Panc1 (cell line): ENCODE results near the gene CUL7. TPM values are rescaled to one million over a fixed set of nuclear protein-coding genes. Genes with fewer than 3 reads are reported as not detected.

Experiments
- ATAC-seq: fragments of 200-7000 bp; cut with Tn5 transposase; 2 replicates; pipeline ENCODE4 v1.9.1; 2020; ENCODE audit warnings: mild to moderate bottlenecking, moderate library complexity
- BruUV-seq: library from RNA; stranded (reverse); fragments of 400-500 nt; replicated peaks from 2 replicates; lab custom pipeline; 2021; lab: Mats Ljungman, UMichigan
- CTCF ChIA-PET: fragments of 300-600 bp; sonication (Branson Sonifier 250); formaldehyde crosslinking; loops from one replicate; lab custom pipeline; 2022; ENCODE audit warnings: antibody characterized with exemption; lab: Charles Lee
- POLR2A ChIA-PET: fragments of 300-600 bp; sonication (Branson Sonifier 250); formaldehyde crosslinking; loops from one replicate; lab custom pipeline; 2022; ENCODE audit warnings: antibody characterized with exemption; lab: Charles Lee
- DNase-seq: peaks from one replicate; pipeline ENCODE4 v3.0.0-alpha.2; 2010; ENCODE audit warnings: low read depth, low spot score
- H3K27ac ChIP-seq: 2 replicates; pipeline ENCODE4 v1.5.1; 2011; ENCODE audit warnings: mild to moderate bottlenecking, low read length, inconsistent platforms
- H3K27me3 ChIP-seq: fragments of 200-500 bp; sonication (Bioruptor generic); 2 replicates; pipeline ENCODE4 v1.6.0; 2014; ENCODE audit warnings: low read length, inconsistent platforms; ENCODE audit not compliant: control insufficient read depth, insufficient read depth
- H3K36me3 ChIP-seq: fragments of 200-500 bp; sonication (Bioruptor generic); 2 replicates; pipeline ENCODE4 v1.5.1; 2014; ENCODE audit warnings: inconsistent platforms, mild to moderate bottlenecking, low read length, moderate library complexity; ENCODE audit not compliant: control insufficient read depth, insufficient read depth
- H3K4me1 ChIP-seq: 2 replicates; pipeline ENCODE4 v1.5.1; 2011; ENCODE audit warnings: inconsistent platforms, mild to moderate bottlenecking, low read length, moderate library complexity; ENCODE audit not compliant: control insufficient read depth, insufficient read depth
- H3K4me3 ChIP-seq, 2 experiments: 2 replicates each; pipeline ENCODE4 v1.5.1; 2011 to 2012; ENCODE audit warnings: low read depth in 2 of 2, low read length in 2 of 2, mild to moderate bottlenecking in 2 of 2, inconsistent platforms in 1 of 2, moderate library complexity in 1 of 2
- H3K9me3 ChIP-seq: fragments of 200-500 bp; sonication (Bioruptor generic); 2 replicates; pipeline ENCODE4 v1.5.1; 2014; ENCODE audit warnings: low read depth, mild to moderate bottlenecking, inconsistent platforms, low read length, moderate library complexity; ENCODE audit not compliant: control insufficient read depth, insufficient read depth
- POLR2AphosphoS5 ChIP-seq: IDR thresholded peaks from 2 replicates; pipeline ENCODE4 v1.6.1; 2012; ENCODE audit warnings: mild to moderate bottlenecking, low read depth, low read length, moderate library complexity
- SIN3A ChIP-seq: IDR thresholded peaks from 2 replicates; pipeline ENCODE4 v1.6.1; 2012; ENCODE audit warnings: low read depth, mild to moderate bottlenecking, low read length, moderate library complexity, borderline replicate concordance; ENCODE audit not compliant: insufficient read depth
- TCF7L2 ChIP-seq: IDR thresholded peaks from 2 replicates; pipeline ENCODE4 v1.6.1; 2011; ENCODE audit warnings: mild to moderate bottlenecking, low read depth, low read length, inconsistent platforms
- in situ Hi-C: cut with HindIII; loops from 2 replicates; pipeline ENCODE4 v1.10.0; 2016; ENCODE audit warnings: low sequenced_read_pairs, low pct_unique_long_range_greater_than_20kb
- intact Hi-C: fragments of 100-400 bp; cut with micrococcal nuclease; formaldehyde crosslinking; loops from one replicate; pipeline ENCODE4 v1.10.0; 2022; ENCODE audit not compliant: unreplicated experiment
- total RNA-seq: library from RNA; stranded (reverse); gene quantifications from one replicate; pipeline ENCODE4 v1.2.1, GENCODE V29; 2021; ENCODE audit not compliant: unreplicated experiment
- TF ChIP-seq, protein P1 (sequence below), 2 experiments: IDR thresholded peaks; 2 replicates each; pipeline ENCODE4 v1.6.1; 2011 to 2012; ENCODE audit warnings: low read depth in 2 of 2, control low read depth in 1 of 2, low read length in 1 of 2, mild to moderate bottlenecking in 1 of 2, moderate library complexity in 1 of 2; ENCODE audit not compliant: insufficient read depth in 1 of 2
- TF ChIP-seq, protein P2 (sequence below): fragments of 450-650 bp; IDR thresholded peaks from 2 replicates; pipeline ENCODE4 v1.5.1; 2017; ENCODE audit warnings: mild to moderate bottlenecking

Gene CUL7
- total RNA-seq, 1 experiment from 2014 or later = 32.1 TPM

DNA sequence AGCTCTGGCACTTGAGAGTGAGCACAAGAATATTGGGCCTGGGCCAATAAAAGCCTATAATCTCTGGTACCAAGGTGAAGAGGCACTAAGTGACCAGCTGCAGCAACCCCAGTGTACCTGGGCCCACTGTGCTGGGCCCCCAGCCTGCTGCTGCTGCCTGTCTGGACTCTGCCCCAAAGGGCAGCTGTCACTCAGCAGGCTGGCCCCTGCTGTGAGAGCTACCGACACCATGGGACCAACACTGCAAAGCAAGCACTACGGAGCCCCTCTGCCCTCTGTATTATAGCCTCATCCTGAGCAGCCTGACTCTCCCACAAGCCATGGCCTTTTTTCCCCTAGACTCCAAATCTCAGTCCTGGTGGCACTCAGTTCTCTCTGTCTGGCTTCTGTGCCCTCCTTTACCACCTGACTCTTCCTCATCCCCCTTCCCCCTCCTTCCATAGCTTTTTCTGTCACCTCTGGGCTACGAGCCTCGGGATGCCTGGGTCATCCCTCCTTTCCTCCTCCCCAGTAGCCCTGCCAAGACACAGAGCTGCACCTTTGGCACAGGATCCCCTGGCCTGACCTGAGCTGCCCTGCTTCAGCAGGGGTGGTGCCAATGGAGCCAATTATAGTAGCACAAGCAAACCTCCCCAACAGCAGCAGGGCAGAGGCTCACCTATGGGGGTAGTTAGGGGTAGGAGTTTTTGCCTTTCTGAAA lies 18.0 kb downstream of the CUL7 start:
- no peaks in the 10 kb centered on the region for H3K9me3 ChIP-seq
- POLR2A ChIA-PET = no interaction called here
- TF ChIP-seq SIN3A (no peak), TCF7L2 (no peak), POLR2AphosphoS5 (no peak)
- TF ChIP-seq, protein P1, sequence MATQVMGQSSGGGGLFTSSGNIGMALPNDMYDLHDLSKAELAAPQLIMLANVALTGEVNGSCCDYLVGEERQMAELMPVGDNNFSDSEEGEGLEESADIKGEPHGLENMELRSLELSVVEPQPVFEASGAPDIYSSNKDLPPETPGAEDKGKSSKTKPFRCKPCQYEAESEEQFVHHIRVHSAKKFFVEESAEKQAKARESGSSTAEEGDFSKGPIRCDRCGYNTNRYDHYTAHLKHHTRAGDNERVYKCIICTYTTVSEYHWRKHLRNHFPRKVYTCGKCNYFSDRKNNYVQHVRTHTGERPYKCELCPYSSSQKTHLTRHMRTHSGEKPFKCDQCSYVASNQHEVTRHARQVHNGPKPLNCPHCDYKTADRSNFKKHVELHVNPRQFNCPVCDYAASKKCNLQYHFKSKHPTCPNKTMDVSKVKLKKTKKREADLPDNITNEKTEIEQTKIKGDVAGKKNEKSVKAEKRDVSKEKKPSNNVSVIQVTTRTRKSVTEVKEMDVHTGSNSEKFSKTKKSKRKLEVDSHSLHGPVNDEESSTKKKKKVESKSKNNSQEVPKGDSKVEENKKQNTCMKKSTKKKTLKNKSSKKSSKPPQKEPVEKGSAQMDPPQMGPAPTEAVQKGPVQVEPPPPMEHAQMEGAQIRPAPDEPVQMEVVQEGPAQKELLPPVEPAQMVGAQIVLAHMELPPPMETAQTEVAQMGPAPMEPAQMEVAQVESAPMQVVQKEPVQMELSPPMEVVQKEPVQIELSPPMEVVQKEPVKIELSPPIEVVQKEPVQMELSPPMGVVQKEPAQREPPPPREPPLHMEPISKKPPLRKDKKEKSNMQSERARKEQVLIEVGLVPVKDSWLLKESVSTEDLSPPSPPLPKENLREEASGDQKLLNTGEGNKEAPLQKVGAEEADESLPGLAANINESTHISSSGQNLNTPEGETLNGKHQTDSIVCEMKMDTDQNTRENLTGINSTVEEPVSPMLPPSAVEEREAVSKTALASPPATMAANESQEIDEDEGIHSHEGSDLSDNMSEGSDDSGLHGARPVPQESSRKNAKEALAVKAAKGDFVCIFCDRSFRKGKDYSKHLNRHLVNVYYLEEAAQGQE (IDR thresholded peaks at IDR 0.05; ENCODE audit: insufficient read depth in 1 of 2, low read depth in 2 of 2, low read length in 1 of 2) = no peak
- TF ChIP-seq, protein P2, sequence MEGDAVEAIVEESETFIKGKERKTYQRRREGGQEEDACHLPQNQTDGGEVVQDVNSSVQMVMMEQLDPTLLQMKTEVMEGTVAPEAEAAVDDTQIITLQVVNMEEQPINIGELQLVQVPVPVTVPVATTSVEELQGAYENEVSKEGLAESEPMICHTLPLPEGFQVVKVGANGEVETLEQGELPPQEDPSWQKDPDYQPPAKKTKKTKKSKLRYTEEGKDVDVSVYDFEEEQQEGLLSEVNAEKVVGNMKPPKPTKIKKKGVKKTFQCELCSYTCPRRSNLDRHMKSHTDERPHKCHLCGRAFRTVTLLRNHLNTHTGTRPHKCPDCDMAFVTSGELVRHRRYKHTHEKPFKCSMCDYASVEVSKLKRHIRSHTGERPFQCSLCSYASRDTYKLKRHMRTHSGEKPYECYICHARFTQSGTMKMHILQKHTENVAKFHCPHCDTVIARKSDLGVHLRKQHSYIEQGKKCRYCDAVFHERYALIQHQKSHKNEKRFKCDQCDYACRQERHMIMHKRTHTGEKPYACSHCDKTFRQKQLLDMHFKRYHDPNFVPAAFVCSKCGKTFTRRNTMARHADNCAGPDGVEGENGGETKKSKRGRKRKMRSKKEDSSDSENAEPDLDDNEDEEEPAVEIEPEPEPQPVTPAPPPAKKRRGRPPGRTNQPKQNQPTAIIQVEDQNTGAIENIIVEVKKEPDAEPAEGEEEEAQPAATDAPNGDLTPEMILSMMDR = no peak
- intact Hi-C loops = no loop called here
- H3K27me3 ChIP-seq = no peaks in the 10 kb centered on the region
- CTCF ChIA-PET = interaction anchor here (0.7 to 1.6 kb wide), 2 partner anchors 94 to 108 kb away, joined by 4 to 5 read pairs; no protein-coding TSS in a partner anchor
- ATAC-seq = peak; percentile 23; the same call in 1 of the 2 replicates
- in situ Hi-C loops = no loop called here
- no peak overlapping the region for H3K27ac ChIP-seq
- H3K4me3 ChIP-seq = no peak overlapping the region
- BruUV-seq = no TSS peak
- H3K4me1 ChIP-seq = peaks cover 3% of the 10 kb centered on the region; the same call in 1 of the 2 replicates
- no peaks in the 10 kb centered on the region; the same call in 1 of the 2 replicates for H3K36me3 ChIP-seq
- no peak for DNase-seq

DNA sequence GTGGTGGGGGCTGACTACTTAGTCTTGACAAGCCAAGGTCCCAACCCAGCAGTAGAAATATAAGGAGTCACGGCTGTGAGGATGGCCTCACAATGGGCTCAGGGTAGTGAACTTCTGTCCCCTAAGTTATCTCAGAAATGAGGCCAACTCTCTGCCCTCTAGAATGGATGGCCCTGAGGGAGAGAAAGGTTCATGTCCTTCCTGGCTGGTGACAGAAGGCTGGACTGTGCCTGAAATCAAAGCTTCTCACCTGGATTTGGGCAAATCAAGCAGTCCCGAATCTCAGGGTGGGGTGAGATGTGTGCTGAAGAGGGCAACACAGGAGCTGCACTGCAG lies 19.5 kb downstream of the CUL7 start:
- peaks cover 3% of the 10 kb centered on the region; the same call in 1 of the 2 replicates for H3K4me1 ChIP-seq
- TF ChIP-seq, protein P1 (IDR thresholded peaks at IDR 0.05; ENCODE audit: insufficient read depth in 1 of 2, low read depth in 2 of 2, low read length in 1 of 2) = no peak
- TF ChIP-seq POLR2AphosphoS5 = no peak
- TF ChIP-seq, protein P2 = no peak
- no peak for TF ChIP-seq SIN3A
- no peak for TF ChIP-seq TCF7L2
- no TSS peak for BruUV-seq
- no peak for ATAC-seq
- ChIA-PET POLR2A (no interaction called here), CTCF (no interaction called here)
- H3K27ac ChIP-seq = no peak overlapping the region
- peaks cover under 1% of the 10 kb centered on the region; the same call in 1 of the 2 replicates for H3K36me3 ChIP-seq
- intact Hi-C loops = no loop called here
- DNase-seq = no peak
- no peaks in the 10 kb centered on the region for H3K27me3 ChIP-seq
- in situ Hi-C loops = no loop called here
- no peak overlapping the region for H3K4me3 ChIP-seq
- H3K9me3 ChIP-seq = no peaks in the 10 kb centered on the region
